Sigmoid colon (tissue), 7 donors: ENCODE measurements around the gene CEP57L1. TPM values are rescaled to one million over a fixed set of nuclear protein-coding genes. Genes with fewer than 3 reads are reported as not detected.

Experiments used
- DNase-seq: peaks from one replicate; pipeline ENCODE4 v3.0.0-alpha.2; 2019
- H3K27ac ChIP-seq, 4 donors: fragments of 200-600 bp; sonication (generic); one replicate each; pipeline ENCODE4 v1.5.1; 2016 to 2019; ENCODE audit warnings: mild to moderate bottlenecking in 1 of 4
- H3K27me3 ChIP-seq, 3 donors: fragments of 200-600 bp; sonication (generic); one replicate each; pipeline ENCODE4 v1.5.1; 2019; ENCODE audit warnings: mild to moderate bottlenecking in 1 of 3
- H3K36me3 ChIP-seq, 4 donors: fragments of 200-600 bp; sonication (generic); one replicate each; pipeline ENCODE4 v1.5.1; 2016 to 2019
- H3K4me1 ChIP-seq, 4 donors: fragments of 200-600 bp; sonication (generic); one replicate each; pipeline ENCODE4 v1.5.1; 2017 to 2019
- H3K4me3 ChIP-seq, 4 donors: fragments of 200-600 bp; sonication (generic); one replicate each; pipeline ENCODE4 v1.5.1; 2017 to 2019; ENCODE audit warnings: mild to moderate bottlenecking in 2 of 4, moderate library complexity in 1 of 4
- H3K9me3 ChIP-seq, 4 donors: fragments of 200-600 bp in 3 of 4; sonication (generic) in 3 of 4; one replicate each; pipeline versions ENCODE4 v1.5.1 to v1.6.1; 2013 to 2019
- EP300 ChIP-seq, 4 donors: sonication (generic); formaldehyde crosslinking; IDR thresholded peaks; one replicate each; pipeline ENCODE4 v1.6.1; 2017; ENCODE audit warnings: antibody characterized with exemption in 4 of 4
- POLR2A ChIP-seq, 2 donors: fragments of 450-650 bp; IDR thresholded peaks; one replicate each; pipeline ENCODE4 v1.6.1; 2016; ENCODE audit warnings: antibody characterized with exemption in 2 of 2, mild to moderate bottlenecking in 2 of 2, moderate library complexity in 2 of 2
- POLR2AphosphoS5 ChIP-seq, 4 donors: sonication (generic); formaldehyde crosslinking; IDR thresholded peaks; one replicate each; pipeline ENCODE4 v1.6.1; 2017; ENCODE audit warnings: antibody characterized with exemption in 4 of 4
- WGBS, 2 donors: extraction: QIAGEN DNeasy Blood & Tissue Kit; methylation state at CpG; one replicate each; pipeline ENCODE4 v1.1.7; 2013; 5-methylcytosine and 5-hydroxymethylcytosine counted together
- intact Hi-C: fragments of 100-400 bp; cut with DNase I; formaldehyde crosslinking; loops from one replicate; pipeline ENCODE4 v1.15.1; 2023
- polyA plus RNA-seq, 3 donors: library from polyadenylated mRNA; stranded (reverse); fragments of 200-250 nt; gene quantifications; one replicate each; pipeline ENCODE4 v1.2.3, GENCODE V29; 2013
- total RNA-seq, 4 donors: library from RNA; depleted of rRNA; stranded (reverse); fragments of >200 nt; gene quantifications; one replicate each; pipeline ENCODE4 v1.1.0, GENCODE V29; 2016
- TF ChIP-seq, protein P1 (sequence below), 4 experiments: fragments of 450-650 bp in 3 of 4; fragments of 200-600 bp in 1 of 4; IDR thresholded peaks; one replicate each; pipeline ENCODE4 v1.5.1; 2016 to 2019; ENCODE audit warnings: antibody characterized with exemption in 4 of 4, mild to moderate bottlenecking in 3 of 4, moderate library complexity in 2 of 4
- donor health status: healthy with polysubstance abuse.
- donor health status: Bipolar disorder and iron deficiency.
- donor health status: healthy.

The CEP57L1 gene
- total and polyA plus RNA-seq, 7 donors = 5.4 to 21.0 (median 12.6) TPM

DNA sequence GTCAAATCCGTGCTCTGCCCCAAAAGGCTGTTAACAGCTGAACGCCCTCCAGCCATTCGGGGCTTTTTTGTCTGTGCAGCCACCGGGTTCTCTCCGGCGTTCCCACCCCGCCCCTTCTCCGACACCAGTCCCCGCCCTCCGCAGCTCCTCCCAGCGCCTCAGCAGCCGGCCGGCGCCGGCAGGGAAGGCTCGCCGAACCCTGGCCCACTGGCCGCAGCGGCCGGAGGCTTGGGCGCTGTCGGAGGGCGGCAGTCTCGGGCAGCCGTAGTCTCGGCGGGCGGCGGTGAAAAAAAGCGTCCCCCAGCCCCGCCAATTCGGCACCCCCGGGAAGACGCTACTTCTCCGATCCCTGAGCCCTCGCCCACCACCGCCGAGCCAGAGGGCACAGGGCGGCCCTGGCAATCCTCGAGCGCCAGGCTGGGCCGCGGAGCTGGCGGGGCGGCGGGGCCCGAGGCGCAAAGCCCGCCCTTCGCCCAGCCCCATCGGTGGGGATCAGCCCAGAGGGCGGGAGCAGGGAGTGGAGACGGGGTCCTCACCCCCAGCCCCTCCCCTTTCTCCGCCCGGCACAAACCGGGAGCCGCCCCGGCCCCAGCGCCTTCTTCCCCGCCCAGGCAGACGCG is 781 bp upstream of the CEP57L1 start, which contains the start of gene SESN1:
TSS of gene SESN1 (minus strand) at position 431 of the 620 bp plus-strand sequence. CDS start 773 bp downstream, outside the sequence.
- Histone ChIP-seq H3K27ac (peak within 1 kb of the TSS; percentile 97 to 99 (median 98)), H3K4me3 (peak within 1 kb of the TSS; percentile 71 to 77 (median 74)), H3K4me1 (peaks cover 0 to 43% (median 32%) of the 10 kb centered on the region in 4 donors), H3K36me3 (no peaks in the 10 kb centered on the region), H3K9me3 (no peaks in the 10 kb centered on the region), H3K27me3 (no peaks in the 10 kb centered on the region)
- 1% methylated on average over 62 of the region's 62 CpGs for WGBS, 2 donors
- DNase-seq = peak; percentile 97
- intact Hi-C loops = loop anchor here (1.0 to 10.0 kb wide), 6 partner anchors 288 to 1980 kb away; partner anchors contain the start of genes BEND3, CD164, FOXO3 and OSTM1
- peak; percentile 86 to 99 (median 92) for TF ChIP-seq POLR2AphosphoS5 (IDR thresholded peaks at IDR 0.05)
- peak in 1 of 2 donors; percentile 95 for TF ChIP-seq POLR2A (IDR thresholded peaks at IDR 0.05)
- TF ChIP-seq, protein P1, sequence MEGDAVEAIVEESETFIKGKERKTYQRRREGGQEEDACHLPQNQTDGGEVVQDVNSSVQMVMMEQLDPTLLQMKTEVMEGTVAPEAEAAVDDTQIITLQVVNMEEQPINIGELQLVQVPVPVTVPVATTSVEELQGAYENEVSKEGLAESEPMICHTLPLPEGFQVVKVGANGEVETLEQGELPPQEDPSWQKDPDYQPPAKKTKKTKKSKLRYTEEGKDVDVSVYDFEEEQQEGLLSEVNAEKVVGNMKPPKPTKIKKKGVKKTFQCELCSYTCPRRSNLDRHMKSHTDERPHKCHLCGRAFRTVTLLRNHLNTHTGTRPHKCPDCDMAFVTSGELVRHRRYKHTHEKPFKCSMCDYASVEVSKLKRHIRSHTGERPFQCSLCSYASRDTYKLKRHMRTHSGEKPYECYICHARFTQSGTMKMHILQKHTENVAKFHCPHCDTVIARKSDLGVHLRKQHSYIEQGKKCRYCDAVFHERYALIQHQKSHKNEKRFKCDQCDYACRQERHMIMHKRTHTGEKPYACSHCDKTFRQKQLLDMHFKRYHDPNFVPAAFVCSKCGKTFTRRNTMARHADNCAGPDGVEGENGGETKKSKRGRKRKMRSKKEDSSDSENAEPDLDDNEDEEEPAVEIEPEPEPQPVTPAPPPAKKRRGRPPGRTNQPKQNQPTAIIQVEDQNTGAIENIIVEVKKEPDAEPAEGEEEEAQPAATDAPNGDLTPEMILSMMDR (IDR thresholded peaks at IDR 0.05) = no peak
- TF ChIP-seq EP300 (IDR thresholded peaks at IDR 0.05) = no peak

DNA sequence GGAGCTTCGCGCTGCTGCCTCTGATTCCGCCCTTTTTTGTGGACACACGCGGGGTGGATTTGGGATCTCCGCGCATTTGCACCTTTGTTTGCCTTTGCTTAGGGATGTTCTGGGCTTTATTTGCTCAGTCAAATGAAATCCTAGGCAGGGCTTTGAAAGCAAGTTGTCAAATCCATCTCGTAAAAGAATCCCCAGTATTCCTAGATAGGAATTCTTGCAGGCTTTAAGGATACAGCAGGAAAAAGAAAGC is 453 bp downstream of the CEP57L1 start:
- peaks cover 0 to 34% (median 23%) of the 10 kb centered on the region in 4 donors for H3K4me1 ChIP-seq
- WGBS, 2 donors = 1 to 2% methylated on average over 8 of the region's 8 CpGs
- intact Hi-C loops = loop anchor here (10.0 kb wide), 3 partner anchors 831 to 1981 kb away; partner anchors contain the start of genes BEND3, OSTM1 and SNX3
- no peaks in the 10 kb centered on the region for H3K27me3 ChIP-seq
- TF ChIP-seq, protein P1 (IDR thresholded peaks at IDR 0.05) = no peak
- no peak for TF ChIP-seq EP300 (IDR thresholded peaks at IDR 0.05)
- TF ChIP-seq POLR2A (IDR thresholded peaks at IDR 0.05) = no peak
- no peak for TF ChIP-seq POLR2AphosphoS5 (IDR thresholded peaks at IDR 0.05)
- no peaks in the 10 kb centered on the region for H3K36me3 ChIP-seq
- H3K27ac ChIP-seq = peak overlapping the region; percentile 97 to 99 (median 98)
- H3K4me3 ChIP-seq = peak overlapping the region; percentile 71 to 77 (median 74)
- no peak for DNase-seq
- no peaks in the 10 kb centered on the region for H3K9me3 ChIP-seq

DNA sequence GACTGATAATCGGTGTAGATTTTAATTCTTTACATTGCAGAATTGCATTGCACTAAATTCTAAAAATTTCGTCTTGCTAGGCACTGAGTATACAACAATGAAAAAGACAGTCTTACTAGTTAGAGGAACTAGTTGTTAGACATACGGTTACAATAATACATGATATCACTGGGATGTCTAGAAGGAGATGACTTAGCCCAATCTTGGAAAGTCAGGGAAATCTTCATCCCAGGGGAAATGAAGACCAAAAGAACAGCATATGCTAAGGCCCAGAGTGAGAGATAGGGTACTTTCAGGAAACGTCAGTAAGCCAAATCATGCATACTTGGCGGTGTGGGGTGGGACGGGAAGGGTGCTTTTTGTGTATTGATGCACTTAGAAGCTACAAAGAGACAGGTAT is 901 bp downstream of the CEP57L1 start:
- Histone ChIP-seq H3K36me3 (no peaks in the 10 kb centered on the region), H3K4me3 (peak overlapping the region in 3 of 4 donors; percentile 71 to 77 (median 75)), H3K27ac (peak overlapping the region; percentile 97 to 99 (median 98)), H3K9me3 (no peaks in the 10 kb centered on the region), H3K4me1 (peaks cover 0 to 30% (median 18%) of the 10 kb centered on the region in 4 donors), H3K27me3 (no peaks in the 10 kb centered on the region)
- TF ChIP-seq POLR2A (IDR thresholded peaks at IDR 0.05) (no peak), POLR2AphosphoS5 (IDR thresholded peaks at IDR 0.05) (no peak), EP300 (IDR thresholded peaks at IDR 0.05) (no peak)
- TF ChIP-seq, protein P1 (IDR thresholded peaks at IDR 0.05) = no peak
- intact Hi-C loops = loop anchor here (10.0 kb wide), 3 partner anchors 831 to 1981 kb away; partner anchors contain the start of genes BEND3, OSTM1 and SNX3
- 25 to 43% methylated on average over 6 of the region's 6 CpGs for WGBS, 2 donors
- DNase-seq = no peak

DNA sequence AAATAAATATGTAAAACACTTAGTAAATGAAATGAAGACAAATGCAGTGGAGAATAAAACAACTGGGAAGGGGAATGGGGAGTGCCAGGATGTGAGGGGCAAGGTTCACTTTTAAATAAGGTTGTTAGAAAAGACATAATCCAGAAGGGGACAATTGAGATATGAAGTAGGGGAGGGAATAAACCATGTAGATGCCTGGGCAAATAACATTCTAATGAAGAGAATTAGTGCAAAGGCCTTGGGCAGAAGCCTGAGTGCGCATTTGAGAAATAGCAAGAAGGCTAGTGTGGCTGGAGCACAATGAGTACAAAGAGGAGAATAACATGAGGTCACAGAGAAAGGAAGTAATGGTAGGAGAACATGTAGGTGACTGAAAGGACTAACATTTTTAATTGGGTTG is 2.4 kb downstream of the CEP57L1 start:
- Histone ChIP-seq H3K27ac (no peak overlapping the region), H3K4me1 (peaks cover 0 to 15% (median 9%) of the 10 kb centered on the region in 4 donors), H3K9me3 (no peaks in the 10 kb centered on the region), H3K27me3 (no peaks in the 10 kb centered on the region), H3K4me3 (no peak overlapping the region), H3K36me3 (no peaks in the 10 kb centered on the region)
- WGBS, 2 donors = 73 to 98% methylated on average over 1 of the region's 1 CpG
- DNase-seq = no peak
- TF ChIP-seq EP300 (IDR thresholded peaks at IDR 0.05) (no peak), POLR2AphosphoS5 (IDR thresholded peaks at IDR 0.05) (no peak), POLR2A (IDR thresholded peaks at IDR 0.05) (no peak)
- TF ChIP-seq, protein P1 (IDR thresholded peaks at IDR 0.05) = no peak
- intact Hi-C loops = loop anchor here (10.0 kb wide), 3 partner anchors 833 to 1983 kb away; partner anchors contain the start of genes BEND3, OSTM1 and SNX3
